Esophagus (tissue), 2 donors: ENCODE data around the gene SGMS1. TPM values are rescaled to one million over a fixed set of nuclear protein-coding genes. Genes with fewer than 3 reads are reported as not detected.

ENCODE experiments used
- H3K27ac ChIP-seq, 2 donors: one replicate each; pipeline ENCODE4 v1.5.1; 2013; ENCODE audit warnings: low read depth in 2 of 2, mild to moderate bottlenecking in 2 of 2, inconsistent platforms in 1 of 2, low read length in 1 of 2, moderate library complexity in 1 of 2
- H3K27me3 ChIP-seq, 2 donors: one replicate each; pipeline ENCODE4 v1.6.1; 2013; ENCODE audit warnings: low read length in 2 of 2, control low read depth in 1 of 2, mild to moderate bottlenecking in 1 of 2; ENCODE audit not compliant: insufficient read depth in 2 of 2, control insufficient read depth in 1 of 2
- H3K36me3 ChIP-seq, 2 donors: one replicate each; pipeline ENCODE4 v1.6.1; 2013; ENCODE audit warnings: low read length in 1 of 2; ENCODE audit not compliant: control insufficient read depth in 2 of 2, insufficient read depth in 2 of 2
- H3K4me1 ChIP-seq, 2 donors: one replicate each; pipeline ENCODE4 v1.6.1; 2013; ENCODE audit warnings: low read length in 1 of 2; ENCODE audit not compliant: control insufficient read depth in 2 of 2, insufficient read depth in 2 of 2
- H3K4me3 ChIP-seq, 2 donors: one replicate each; pipeline ENCODE4 v1.5.1; 2013; ENCODE audit warnings: low read length in 2 of 2, mild to moderate bottlenecking in 2 of 2, low read depth in 1 of 2, moderate library complexity in 1 of 2
- H3K9me3 ChIP-seq, 2 donors: one replicate each; pipeline ENCODE4 v1.6.1; 2013; ENCODE audit warnings: mild to moderate bottlenecking in 2 of 2, low read depth in 1 of 2, low read length in 1 of 2, moderate library complexity in 1 of 2; ENCODE audit not compliant: control insufficient read depth in 2 of 2, insufficient read depth in 1 of 2
- WGBS, 2 donors: extraction: QIAGEN DNeasy Blood & Tissue Kit; methylation state at CpG; one replicate each; pipeline ENCODE4 v1.1.7; 2013; 5-methylcytosine and 5-hydroxymethylcytosine counted together
- polyA plus RNA-seq, 2 donors: library from polyadenylated mRNA; stranded (reverse); fragments of 200-250 nt; gene quantifications; one replicate each; pipeline ENCODE4 v1.2.3, GENCODE V29; 2013
- donor health status: healthy with polysubstance abuse.
- donor health status: Bipolar disorder and iron deficiency.

SGMS1 gene
- polyA plus RNA-seq, 2 donors = 5.4 to 7.9 TPM

DNA sequence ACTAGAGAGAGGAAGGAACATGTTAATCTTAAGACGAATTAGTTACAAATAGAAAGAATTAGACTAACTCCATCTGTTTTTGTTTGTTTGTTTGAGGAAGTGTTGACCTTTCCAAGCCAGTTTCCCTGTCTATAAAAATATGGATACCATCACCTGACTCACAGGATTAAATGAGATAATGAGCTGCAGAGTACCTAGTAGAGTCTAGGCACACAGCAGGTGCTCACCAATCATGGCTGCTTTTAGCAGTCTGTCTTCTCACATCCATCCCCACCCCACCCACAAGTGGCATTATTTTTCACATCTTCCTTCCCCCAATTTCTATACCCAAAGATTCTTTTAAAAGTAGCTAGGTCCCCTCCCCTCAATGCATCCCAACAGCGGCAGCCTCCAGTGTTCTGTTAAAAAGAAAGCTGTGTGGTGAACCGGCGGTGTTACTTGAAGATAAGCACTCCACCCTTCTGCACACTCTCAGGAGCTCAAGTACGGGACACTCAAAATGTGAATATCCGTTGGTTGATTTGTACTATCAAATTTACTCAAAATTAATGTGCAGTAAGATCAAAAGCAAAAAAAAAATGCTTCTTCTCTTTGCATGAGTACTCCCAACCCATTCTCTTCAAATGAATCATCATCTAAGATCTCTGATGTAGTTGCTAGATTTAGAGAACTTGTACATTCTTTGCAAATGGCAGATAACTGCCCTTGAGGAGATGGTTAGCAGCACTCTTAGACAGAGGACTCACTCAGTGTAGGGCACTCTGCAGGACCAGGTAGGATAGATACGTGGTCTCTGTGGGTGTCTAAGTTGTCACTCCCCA lies 227.1 kb downstream of the SGMS1 start:
- Histone ChIP-seq H3K4me3 (no peak overlapping the region), H3K36me3 (no peaks in the 10 kb centered on the region), H3K27ac (no peak overlapping the region), H3K4me1 (peaks cover 3 to 4% of the 10 kb centered on the region in 2 donors), H3K27me3 (no peaks in the 10 kb centered on the region), H3K9me3 (no peaks in the 10 kb centered on the region)
- 72 to 80% methylated on average over 7 of the region's 7 CpGs for WGBS, 2 donors

DNA sequence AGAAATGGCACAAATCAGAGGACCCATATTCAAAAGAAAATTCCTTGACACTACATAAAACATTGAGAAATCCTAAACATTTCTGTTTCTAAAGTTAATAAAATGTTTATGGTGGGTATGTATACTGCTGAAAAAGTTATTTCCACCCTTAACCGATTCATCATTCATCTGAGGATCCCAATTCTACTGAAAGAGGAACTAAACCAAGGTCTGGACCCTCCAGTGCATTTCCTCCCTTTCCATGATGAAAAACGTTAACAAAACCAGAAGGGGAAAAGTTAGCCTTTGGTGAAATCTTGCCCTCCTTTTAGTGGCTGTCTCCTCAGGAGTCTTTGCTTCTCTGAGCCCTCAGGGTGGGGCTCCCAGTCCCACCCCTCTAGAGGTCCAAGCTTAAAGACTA lies 227.9 kb downstream of the SGMS1 start:
- WGBS, 2 donors = 81 to 82% methylated on average over 2 of the region's 2 CpGs
- no peaks in the 10 kb centered on the region for H3K9me3 ChIP-seq
- no peaks in the 10 kb centered on the region for H3K36me3 ChIP-seq
- H3K27ac ChIP-seq = no peak overlapping the region
- no peak overlapping the region for H3K4me3 ChIP-seq
- H3K4me1 ChIP-seq = peaks cover 3 to 4% of the 10 kb centered on the region in 2 donors
- no peaks in the 10 kb centered on the region for H3K27me3 ChIP-seq

DNA sequence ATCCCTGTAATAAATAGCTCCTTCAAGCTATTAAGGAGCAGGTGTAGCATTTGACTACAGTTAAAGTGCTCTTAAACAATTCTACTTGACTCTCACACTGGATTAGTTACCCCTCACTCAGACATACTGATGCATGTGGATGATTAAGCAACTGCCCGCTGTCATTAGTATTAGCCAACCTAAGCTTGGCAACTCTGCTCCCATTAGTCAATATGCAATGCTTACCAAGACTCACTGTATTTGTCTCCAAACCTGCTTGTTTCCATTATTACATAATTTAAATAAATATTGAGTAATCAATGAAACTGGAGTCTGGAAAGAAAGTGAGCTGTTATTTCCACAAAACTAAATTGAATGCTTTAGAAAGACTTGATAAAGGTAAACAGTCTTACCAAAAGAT lies 228.5 kb downstream of the SGMS1 start:
- WGBS, 2 donors = 34 to 62% methylated on average over 1 of the region's 1 CpG
- Histone ChIP-seq H3K4me3 (no peak overlapping the region), H3K4me1 (peaks cover 3 to 4% of the 10 kb centered on the region in 2 donors), H3K9me3 (no peaks in the 10 kb centered on the region), H3K27me3 (no peaks in the 10 kb centered on the region), H3K36me3 (no peaks in the 10 kb centered on the region), H3K27ac (no peak overlapping the region)

DNA sequence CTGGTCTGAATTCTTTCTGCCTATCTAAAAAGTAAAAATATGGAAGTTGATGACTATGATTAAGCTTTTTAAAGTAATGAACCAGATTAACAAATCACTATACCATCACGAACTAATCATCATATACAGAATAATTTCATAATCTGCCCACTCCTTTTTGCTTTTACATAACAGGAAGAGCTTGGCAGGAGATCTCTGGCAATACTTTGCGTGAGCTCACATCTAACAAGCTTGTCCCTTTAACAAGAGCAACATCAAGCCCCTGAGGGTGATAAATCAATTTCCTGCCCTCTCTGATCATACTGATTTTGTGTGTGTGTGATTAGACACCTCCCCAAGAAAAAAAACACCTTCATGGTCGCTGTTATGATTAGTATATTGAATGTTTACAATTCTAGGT lies 228.9 kb downstream of the SGMS1 start:
- no peak overlapping the region for H3K4me3 ChIP-seq
- no peaks in the 10 kb centered on the region for H3K9me3 ChIP-seq
- H3K27ac ChIP-seq = no peak overlapping the region
- H3K27me3 ChIP-seq = no peaks in the 10 kb centered on the region
- WGBS, 2 donors = 34 to 35% methylated on average over 3 of the region's 3 CpGs
- no peaks in the 10 kb centered on the region for H3K36me3 ChIP-seq
- H3K4me1 ChIP-seq = peaks cover 3 to 4% of the 10 kb centered on the region in 2 donors

DNA sequence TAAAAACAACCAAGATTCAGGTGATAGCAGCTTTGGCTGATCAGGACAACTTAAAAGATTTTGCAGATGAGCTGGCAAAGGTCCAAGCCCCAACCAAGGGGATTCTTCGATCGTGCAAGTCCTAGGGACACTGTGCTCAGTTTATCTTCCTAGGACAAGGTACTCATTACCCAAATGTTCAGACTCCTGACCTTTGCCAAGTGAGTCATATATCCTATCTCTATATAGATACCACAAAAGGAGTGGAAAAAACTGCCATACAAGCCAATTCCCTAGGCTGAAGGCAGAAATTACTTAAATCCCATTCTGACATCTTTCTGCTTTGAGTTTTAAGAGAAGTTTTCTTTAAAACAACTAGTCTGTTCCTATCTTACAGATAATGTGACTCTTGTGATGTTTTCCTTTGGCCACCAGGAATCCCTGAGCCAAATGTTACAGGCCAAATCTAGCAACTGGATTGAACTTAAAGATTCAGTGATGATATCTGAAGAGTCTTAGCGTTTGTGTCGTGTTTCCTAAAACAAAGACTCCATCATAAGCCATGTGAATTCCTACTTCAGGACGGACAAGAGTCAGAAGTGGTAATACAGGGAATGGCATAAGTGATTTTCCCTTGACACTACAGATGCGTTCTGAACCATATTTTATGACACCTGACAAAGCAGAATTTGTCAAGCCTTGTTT lies 229.8 kb downstream of the SGMS1 start:
- peaks cover 3 to 4% of the 10 kb centered on the region in 2 donors for H3K4me1 ChIP-seq

DNA sequence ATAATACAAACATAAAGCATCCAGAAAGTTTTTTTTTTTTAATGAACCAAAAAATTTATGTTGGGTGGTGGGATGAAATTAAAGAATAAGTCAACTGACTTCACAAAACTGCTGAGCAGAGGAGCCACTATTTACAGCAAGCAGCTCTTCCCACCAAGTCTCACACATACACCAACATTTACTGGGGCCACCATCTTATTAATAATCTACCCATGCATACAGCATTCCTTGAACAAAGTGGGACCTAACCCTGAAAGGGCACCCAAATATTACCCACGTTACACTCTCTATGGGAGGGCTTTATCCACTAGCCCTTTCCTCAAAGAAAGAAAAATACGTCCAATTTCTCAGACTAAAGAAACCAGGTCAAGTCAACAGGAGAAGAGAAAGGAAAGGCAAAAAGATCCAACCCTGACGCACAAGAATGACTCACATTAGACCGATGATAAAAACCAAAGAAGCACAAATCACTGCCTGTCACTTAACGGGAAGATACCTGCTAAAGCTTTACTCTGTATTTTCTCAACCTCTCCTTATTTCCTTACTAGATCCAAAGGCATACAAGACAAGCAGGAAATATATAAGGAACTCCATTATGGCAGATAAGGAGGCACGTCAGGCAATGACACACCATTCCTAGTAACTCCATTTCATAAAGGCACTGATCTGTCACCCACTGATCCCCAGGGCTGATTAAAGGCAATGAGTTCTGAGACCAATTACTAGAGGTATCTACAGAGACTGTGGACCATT lies 230.6 kb downstream of the SGMS1 start:
- Histone ChIP-seq H3K27ac (no peak overlapping the region), H3K4me1 (peaks cover 3 to 4% of the 10 kb centered on the region in 2 donors), H3K4me3 (no peak overlapping the region), H3K9me3 (no peaks in the 10 kb centered on the region), H3K36me3 (no peaks in the 10 kb centered on the region), H3K27me3 (no peaks in the 10 kb centered on the region)
- WGBS, 2 donors = 68 to 82% methylated on average over 6 of the region's 6 CpGs

More for the DNA sequence above, 229.8 kb downstream of the SGMS1 start:
- no peak overlapping the region for H3K27ac ChIP-seq
- WGBS, 2 donors = 78 to 84% methylated on average over 6 of the region's 6 CpGs
- H3K36me3 ChIP-seq = no peaks in the 10 kb centered on the region
- no peaks in the 10 kb centered on the region for H3K27me3 ChIP-seq
- H3K9me3 ChIP-seq = no peaks in the 10 kb centered on the region
- H3K4me3 ChIP-seq = no peak overlapping the region

DNA sequence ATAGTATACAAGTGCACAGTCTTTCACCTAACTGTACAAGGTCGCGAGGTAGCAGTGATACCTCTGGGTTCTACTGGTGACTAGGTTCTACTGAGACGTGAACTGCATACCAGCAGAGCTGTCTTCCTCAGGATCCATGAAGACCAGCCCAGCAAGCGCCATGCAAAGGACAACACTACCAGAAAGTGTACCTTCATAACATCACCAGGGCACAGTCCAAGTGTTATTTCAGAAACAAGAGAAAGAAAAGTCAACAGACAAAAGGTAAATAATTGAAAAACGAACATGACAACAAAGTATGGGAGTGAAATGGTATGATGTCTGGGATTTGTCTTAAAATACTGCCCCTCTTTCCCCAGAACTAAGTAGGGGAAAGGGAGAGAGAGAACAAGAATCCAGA lies 231.3 kb downstream of the SGMS1 start:
- no peaks in the 10 kb centered on the region for H3K9me3 ChIP-seq
- H3K27me3 ChIP-seq = no peaks in the 10 kb centered on the region
- H3K4me1 ChIP-seq = peaks cover 3 to 4% of the 10 kb centered on the region in 2 donors
- H3K36me3 ChIP-seq = no peaks in the 10 kb centered on the region
- no peak overlapping the region for H3K4me3 ChIP-seq
- WGBS, 2 donors = 92 to 98% methylated on average over 5 of the region's 5 CpGs
- no peak overlapping the region for H3K27ac ChIP-seq

DNA sequence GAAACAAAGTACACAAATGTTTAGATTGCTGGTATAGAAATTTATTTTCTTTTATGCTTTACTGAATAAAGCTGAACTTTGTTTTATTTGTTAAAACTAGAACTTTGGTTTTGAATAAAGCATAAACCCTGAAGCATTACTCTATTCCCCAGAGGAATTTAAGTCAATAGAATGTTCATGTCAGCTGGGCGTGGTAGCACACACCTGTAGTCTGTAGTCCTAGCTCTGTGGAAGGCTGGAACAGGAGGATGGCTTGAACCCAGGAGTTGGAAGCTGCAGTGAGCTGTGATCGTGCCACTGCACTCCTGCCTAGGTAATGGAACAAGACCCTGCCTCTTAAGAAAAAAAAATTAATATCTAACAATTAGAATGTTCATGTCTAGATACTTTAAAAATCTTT lies 233.5 kb downstream of the SGMS1 start:
- no peaks in the 10 kb centered on the region for H3K9me3 ChIP-seq
- H3K36me3 ChIP-seq = no peaks in the 10 kb centered on the region
- H3K4me1 ChIP-seq = peaks cover 0 to 2% of the 10 kb centered on the region in 2 donors
- no peak overlapping the region for H3K4me3 ChIP-seq
- WGBS, 2 donors = 75 to 77% methylated on average over 2 of the region's 2 CpGs
- no peak overlapping the region for H3K27ac ChIP-seq
- no peaks in the 10 kb centered on the region for H3K27me3 ChIP-seq

DNA sequence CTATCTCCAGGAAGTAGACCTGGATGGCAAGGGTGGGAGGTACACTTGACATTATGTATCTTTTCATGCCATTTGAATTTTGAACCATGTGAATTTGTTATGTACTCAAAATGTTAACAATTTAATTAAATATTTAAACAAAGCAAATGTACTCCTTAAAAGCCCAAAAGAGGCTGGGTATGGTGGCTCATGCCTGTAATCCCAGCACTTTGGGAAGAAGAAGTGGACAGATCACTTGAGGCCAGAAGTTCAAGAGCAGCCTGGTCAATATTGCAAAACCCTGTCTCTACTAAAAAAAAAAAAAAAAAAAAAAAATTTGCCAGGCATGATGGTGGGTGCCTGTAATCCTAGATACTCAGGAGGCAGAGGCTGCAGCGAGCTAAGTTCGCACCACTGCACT lies 235.6 kb downstream of the SGMS1 start:
- no peaks in the 10 kb centered on the region for H3K27me3 ChIP-seq
- no peaks in the 10 kb centered on the region for H3K36me3 ChIP-seq
- H3K4me1 ChIP-seq = peaks cover 0 to 2% of the 10 kb centered on the region in 2 donors
- H3K4me3 ChIP-seq = no peak overlapping the region
- WGBS, 2 donors = 95 to 98% methylated on average over 2 of the region's 2 CpGs
- H3K9me3 ChIP-seq = no peaks in the 10 kb centered on the region
- H3K27ac ChIP-seq = no peak overlapping the region
